A172 (cell line): ENCODE measurements around the gene LRP6. TPM values are rescaled to one million over a fixed set of nuclear protein-coding genes. Genes with fewer than 3 reads are reported as not detected.

Experiments
- DNase-seq: peaks from one replicate; pipeline ENCODE4 v3.0.0-alpha.2; 2015; ENCODE audit warnings: low spot score
- total RNA-seq: library from RNA; depleted of rRNA; stranded (reverse); fragments of >200 nt; shearing (Covaris generic); gene quantifications from 2 replicates; pipeline ENCODE4 v1.2.3, GENCODE V29; 2014; rRNA removed

The LRP6 gene
- total RNA-seq, 1 experiment from 2014 or later, result 12.0 TPM

- no peak for DNase-seq
These were observed 194.6 kb downstream of the LRP6 start for GRCh38 chr12:12072064-12072760.

- DNase-seq, result no peak
These were observed 195.9 kb downstream of the LRP6 start, which contains the start of gene BCL2L14 for GRCh38 chr12:12070674-12071656. Gene BCL2L14, plus strand, starts transcription at chr12:12070939. Its CDS starts 8,367 bp downstream, at chr12:12079306.

GRCh38 chr12:12069821-12070548, 196.9 kb downstream of the LRP6 start:
- DNase-seq, result no peak

- DNase-seq, result no peak
These were observed 198.1 kb downstream of the LRP6 start for GRCh38 chr12:12068751-12069150.

Other genes starting within 250 kb of the LRP6 start
- not detected in 2 replicates for gene BCL2L14, start 196.1 kb downstream of the LRP6 start, total RNA-seq
- gene MANSC1, start 83.2 kb upstream of the LRP6 start, total RNA-seq, result 0.55 and 1.1 TPM in 2 replicates
- gene BORCS5, start 90.0 kb upstream of the LRP6 start, total RNA-seq, result 5.2 and 12.2 TPM in 2 replicates